Glomerular visceral epithelial cell (primary cell): ENCODE data around the gene PRDM16.

Experiments
- DNase-seq: peaks from one replicate; pipeline ENCODE4 v3.0.0-alpha.2; 2016; ENCODE audit errors: extremely low spot score

PRDM16 gene

GRCh38 chr1:3393024-3393986, 324.3 kb downstream of the PRDM16 start:
- DNase-seq, result no peak

- no peak for DNase-seq
Observed at GRCh38 chr1:3393987-3394920, 325.3 kb downstream of the PRDM16 start.

GRCh38 chr1:3396411-3396810, 327.4 kb downstream of the PRDM16 start:
- DNase-seq, result no peak

GRCh38 chr1:3397311-3397710, 328.3 kb downstream of the PRDM16 start:
- no peak for DNase-seq

GRCh38 chr1:3398396-3399140, 329.6 kb downstream of the PRDM16 start:
- DNase-seq, result no peak

- DNase-seq, result no peak
Observed at GRCh38 chr1:3399732-3400131, 330.7 kb downstream of the PRDM16 start.

GRCh38 chr1:3401585-3402257, 332.7 kb downstream of the PRDM16 start:
- DNase-seq, result no peak

GRCh38 chr1:3402258-3403010, 333.4 kb downstream of the PRDM16 start:
- no peak for DNase-seq

- DNase-seq, result no peak
Observed at GRCh38 chr1:3403011-3403345, 334.0 kb downstream of the PRDM16 start.

GRCh38 chr1:3403388-3404231, 334.6 kb downstream of the PRDM16 start:
- DNase-seq, result no peak

GRCh38 chr1:3404301-3404700, 335.3 kb downstream of the PRDM16 start:
- DNase-seq, result no peak

GRCh38 chr1:3404801-3405200, 335.8 kb downstream of the PRDM16 start:
- DNase-seq, result no peak

- no peak for DNase-seq
Observed at GRCh38 chr1:3405491-3405890, 336.5 kb downstream of the PRDM16 start.

GRCh38 chr1:3405974-3406867, 337.2 kb downstream of the PRDM16 start:
- DNase-seq, result no peak

GRCh38 chr1:3407021-3407420, 338.0 kb downstream of the PRDM16 start:
- DNase-seq, result no peak

- no peak for DNase-seq
Observed at GRCh38 chr1:3408751-3409266, 339.8 kb downstream of the PRDM16 start.

GRCh38 chr1:3409366-3410141, 340.6 kb downstream of the PRDM16 start:
- DNase-seq, result no peak
